ENCODE measurements around the gene FDXR. TPM values are rescaled to one million over a fixed set of nuclear protein-coding genes. Genes with fewer than 3 reads are reported as not detected.

Gene FDXR
- polyA plus RNA-seq, 2 of the 4 experiments (the other 2 are of a cell fraction), result 32.5 to 43.3 TPM

- Histone ChIP-seq H3K27ac (peak overlapping the region; percentile 82 to 89), H3K9me3 (no peaks in the 10 kb centered on the region), H3K4me1 (peaks cover 4% of the 10 kb centered on the region; the same call in 1 of the 3 replicates), H3K4me3 (peak overlapping the region; percentile 50), H3K4me2 (peak overlapping the region; percentile 81)
- POLR2A ChIA-PET, result interaction anchor here (0.6 to 2.8 kb wide), 10 partner anchors 13 to 170 kb away, joined by 3 to 24 read pairs (median 4); partner anchors contain the start of genes FDXR, GRIN2C, MRPL58 and NAT9
- ATAC-seq, result peak; percentile 79 to 89
- CTCF ChIA-PET, result interaction anchor here (0.7 to 42.4 kb wide), 19 partner anchors 9 to 185 kb away, joined by 3 to 1302 read pairs (median 6); partner anchors contain the start of genes FDXR, GRIN2C, NAT9 and OTOP2
- 3% methylated on average over 22 of the region's 88 CpGs for WGBS (ENCODE audit: missing lambda C conversion rate)
- peak; percentile 82 to 96 for DNase-seq (ENCODE audit: low read depth in 1 of 2, low spot score in 1 of 2)
- no peak for FAIRE-seq
- TF ChIP-seq EHMT2 (IDR thresholded peaks at IDR 0.05; ENCODE audit: low read depth), result no peak
- no peak for TF ChIP-seq HOXB5 (CRISPR knock-in tag; IDR thresholded peaks at IDR 0.05)
- no peak for TF ChIP-seq MAFK (IDR thresholded peaks at IDR 0.05; ENCODE audit: partially characterized antibody)
- no peak for TF ChIP-seq NPAS2 (CRISPR knock-in tag; IDR thresholded peaks at IDR 0.05; ENCODE audit: borderline replicate concordance)
- TF ChIP-seq USF2 (IDR thresholded peaks at IDR 0.05), result no peak
- peak; percentile 26; the same call in 1 of the 3 replicates for TF ChIP-seq SMC3 (IDR thresholded peaks at IDR 0.05)
- TF ChIP-seq BHLHE40 (IDR thresholded peaks at IDR 0.05; ENCODE audit: low read depth, low read length), result no peak
- no peak for TF ChIP-seq NFE2L2 (conservative IDR thresholded peaks at IDR 0.05; ENCODE audit: low read length)
- TF ChIP-seq CBX2 (IDR thresholded peaks at IDR 0.05; ENCODE audit: borderline replicate concordance, low read depth), result no peak
- TF ChIP-seq CBX8 (IDR thresholded peaks at IDR 0.05), result no peak
- TF ChIP-seq EP300 (IDR thresholded peaks at IDR 0.05), result no peak
- no peak for TF ChIP-seq ATOH8 (CRISPR knock-in tag; IDR thresholded peaks at IDR 0.05; ENCODE audit: low read depth)
- TF ChIP-seq FOSB (CRISPR knock-in tag; IDR thresholded peaks at IDR 0.05), result no peak
- no peak for TF ChIP-seq RARB (CRISPR knock-in tag; IDR thresholded peaks at IDR 0.05)
- no peak for TF ChIP-seq PBX3 (IDR thresholded peaks at IDR 0.05)
- TF ChIP-seq CEBPB (IDR thresholded peaks at IDR 0.05), result no peak
- TF ChIP-seq EHF (CRISPR knock-in tag; IDR thresholded peaks at IDR 0.05), result no peak
- no peak for TF ChIP-seq TP53 (CRISPR knock-in tag; IDR thresholded peaks at IDR 0.05)
- no peak for TF ChIP-seq HDAC2 (IDR thresholded peaks at IDR 0.05)
- TF ChIP-seq PHF8 (IDR thresholded peaks at IDR 0.05; ENCODE audit: borderline replicate concordance, low read depth), result no peak
- no peak for TF ChIP-seq SREBF2 (IDR thresholded peaks at IDR 0.05)
- TF ChIP-seq CTCF (IDR thresholded peaks at IDR 0.05), result peak; percentile 63
- TF ChIP-seq JUN (IDR thresholded peaks at IDR 0.05), result peak in 1 of 2 experiments; percentile 71; a peak in 3 of 5 replicates
- TF ChIP-seq ESRRA (IDR thresholded peaks at IDR 0.05; ENCODE audit: borderline replicate concordance, low read length), result no peak
- TF ChIP-seq HOXB13 (CRISPR knock-in tag; IDR thresholded peaks at IDR 0.05; ENCODE audit: low read depth), result no peak
- TF ChIP-seq MAX (IDR thresholded peaks at IDR 0.05), result 0 out of 2 replicates have a peak, but pooled peaks have one; percentile 57
- no peak for TF ChIP-seq ZFP36 (IDR thresholded peaks at IDR 0.05; ENCODE audit: borderline replicate concordance, partially characterized antibody)
- no peak for TF ChIP-seq MAZ (IDR thresholded peaks at IDR 0.05; ENCODE audit: borderline replicate concordance, low read depth, low read length)
- TF ChIP-seq KDM5A (IDR thresholded peaks at IDR 0.05), result no peak; the same call in 1 of the 2 replicates
- TF ChIP-seq BCL3 (IDR thresholded peaks at IDR 0.05), result no peak
- TF ChIP-seq ZC3H11A (IDR thresholded peaks at IDR 0.05), result no peak
- no peak for TF ChIP-seq MYC (IDR thresholded peaks at IDR 0.05; ENCODE audit: borderline replicate concordance, low read length)
- no peak for TF ChIP-seq JUNB (IDR thresholded peaks at IDR 0.05)
- TF ChIP-seq POLR2A (IDR thresholded peaks at IDR 0.05; ENCODE audit: low read length), result peak; percentile 77
- peak; percentile 41 to 61; a peak in 4 of 5 replicates for TF ChIP-seq RAD21 (conservative IDR thresholded peaks at IDR 0.05 in 1 of 2, IDR thresholded peaks at IDR 0.05 in 1 of 2)
- TF ChIP-seq E2F6 (IDR thresholded peaks at IDR 0.05; ENCODE audit: borderline replicate concordance, low read depth), result no peak
Measured at GRCh38 chr17:74842599-74843351, 30.0 kb downstream of the FDXR start.
